ENCODE measurements around the gene FAM13A. TPM values are rescaled to one million over a fixed set of nuclear protein-coding genes. Genes with fewer than 3 reads are reported as not detected.

FAM13A gene
- total and polyA plus RNA-seq, 10 of the 15 experiments (the other 5 are each of a cell fraction or from before 2014, with no cell fraction given): 0.05 to 1.8 (median 0.27) TPM; not detected in 1

DNA sequence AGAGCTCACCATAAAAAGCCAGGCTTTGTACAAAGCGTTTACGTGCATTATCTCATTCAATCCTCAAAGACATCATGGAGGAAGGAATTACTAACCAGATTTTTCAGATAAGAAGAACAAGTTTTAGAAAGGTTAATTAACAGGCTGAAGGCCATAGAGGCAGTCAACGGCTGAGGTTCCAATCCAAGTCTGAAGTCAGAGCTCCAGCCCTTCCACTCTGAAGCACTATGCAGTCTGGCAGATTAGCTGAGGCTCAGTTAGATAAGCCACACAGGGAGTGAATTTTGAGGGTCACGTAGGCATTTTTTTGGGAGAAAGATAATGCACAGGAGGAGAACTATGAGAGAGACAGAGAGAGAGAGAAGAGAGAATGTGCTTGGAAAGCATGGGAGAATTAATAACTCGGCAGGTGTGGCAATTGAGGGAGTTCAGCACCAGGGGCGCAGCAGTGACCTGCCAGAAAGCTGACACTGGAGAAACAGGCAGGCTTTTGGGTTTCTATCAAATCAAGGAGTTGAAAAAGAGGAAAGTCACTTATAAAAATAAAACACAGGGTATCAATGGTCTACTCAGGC is 242.9 kb downstream of the FAM13A start:
- Histone ChIP-seq H3K27me3 (replicated peaks in 1 of 2; ENCODE audit: control insufficient read depth in 2 of 2, insufficient read depth in 2 of 2, low read length in 1 of 2) (no peaks in the 10 kb centered on the region; a peak in 1 of 4 replicates), H3K79me2 (ENCODE audit: control insufficient read depth, insufficient read depth, low read length) (no peaks in the 10 kb centered on the region), H3K36me3 (ENCODE audit: control insufficient read depth in 2 of 2, insufficient read depth in 2 of 2, low read length in 1 of 2) (no peaks in the 10 kb centered on the region), H3K4me2 (ENCODE audit: control insufficient read depth, insufficient read depth) (no peak overlapping the region), H3K4me3 (no peak overlapping the region), H3K4me1 (ENCODE audit: control insufficient read depth, insufficient read depth, low read length) (no peaks in the 10 kb centered on the region), H3K9me3 (replicated peaks; ENCODE audit: control insufficient read depth, insufficient read depth, low read length) (no peaks in the 10 kb centered on the region), H4K20me1 (ENCODE audit: control insufficient read depth, insufficient read depth) (no peaks in the 10 kb centered on the region), H3K9ac (ENCODE audit: control insufficient read depth, insufficient read depth, low read length) (no peak overlapping the region), H3K27ac (ENCODE audit: control insufficient read depth, insufficient read depth) (no peak overlapping the region), H2AFZ (ENCODE audit: control insufficient read depth, low read depth, low read length) (no peak overlapping the region)
- SMC1A ChIA-PET (ENCODE audit: uncharacterized antibody, unreplicated experiment): interaction anchor here (0.5 to 11.4 kb wide), 6 partner anchors 9 to 523 kb away, joined by 3 to 401 read pairs (median 4); no protein-coding TSS in a partner anchor
- no peak for DNase-seq (ENCODE audit: low read depth, low spot score)
- FAIRE-seq: no peak
- TF ChIP-seq ATF7 (IDR thresholded peaks at IDR 0.05; ENCODE audit: low read depth): no peak
- TF ChIP-seq, protein P1, sequence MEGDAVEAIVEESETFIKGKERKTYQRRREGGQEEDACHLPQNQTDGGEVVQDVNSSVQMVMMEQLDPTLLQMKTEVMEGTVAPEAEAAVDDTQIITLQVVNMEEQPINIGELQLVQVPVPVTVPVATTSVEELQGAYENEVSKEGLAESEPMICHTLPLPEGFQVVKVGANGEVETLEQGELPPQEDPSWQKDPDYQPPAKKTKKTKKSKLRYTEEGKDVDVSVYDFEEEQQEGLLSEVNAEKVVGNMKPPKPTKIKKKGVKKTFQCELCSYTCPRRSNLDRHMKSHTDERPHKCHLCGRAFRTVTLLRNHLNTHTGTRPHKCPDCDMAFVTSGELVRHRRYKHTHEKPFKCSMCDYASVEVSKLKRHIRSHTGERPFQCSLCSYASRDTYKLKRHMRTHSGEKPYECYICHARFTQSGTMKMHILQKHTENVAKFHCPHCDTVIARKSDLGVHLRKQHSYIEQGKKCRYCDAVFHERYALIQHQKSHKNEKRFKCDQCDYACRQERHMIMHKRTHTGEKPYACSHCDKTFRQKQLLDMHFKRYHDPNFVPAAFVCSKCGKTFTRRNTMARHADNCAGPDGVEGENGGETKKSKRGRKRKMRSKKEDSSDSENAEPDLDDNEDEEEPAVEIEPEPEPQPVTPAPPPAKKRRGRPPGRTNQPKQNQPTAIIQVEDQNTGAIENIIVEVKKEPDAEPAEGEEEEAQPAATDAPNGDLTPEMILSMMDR (IDR thresholded peaks at IDR 0.05 in 2 of 3, conservative IDR thresholded peaks at IDR 0.05 in 1 of 3; ENCODE audit: control insufficient read depth in 2 of 3, extremely low read depth in 1 of 3, insufficient read depth in 1 of 3, low read depth in 3 of 3, low read length in 3 of 3): 0 out of 6 replicates have a peak, but pooled peaks of 1 of the 3 experiments have one; percentile 5
- in situ Hi-C loops (cut with MboI): no loop called here
- ATAC-seq: 0 out of 3 replicates have a peak, but pooled peaks have one; percentile 34
- POLR2A ChIA-PET: no interaction called here
- no TSS peak for BruUV-seq (replicated peaks)
- CTCF ChIA-PET: interaction anchor here (0.8 to 11.7 kb wide), 2 partner anchors 208 to 240 kb away, joined by 3 to 433 read pairs; no protein-coding TSS in a partner anchor
- WGBS (ENCODE audit: insufficient coverage, insufficient replicate concordance, low lambda C conversion rate, missing lambda C conversion rate): 46% methylated on average over 6 of the region's 6 CpGs
- RAD21 ChIA-PET (ENCODE audit: unreplicated experiment): interaction anchor here (1.7 kb wide), 1 partner anchor 275 kb away, joined by 4 read pairs; no protein-coding TSS in a partner anchor
- intact Hi-C loops (cut with micrococcal nuclease; ENCODE audit: unreplicated experiment): loop anchor here (10.0 kb wide), 1 partner anchor 621 kb away; no protein-coding TSS in a partner anchor

DNA sequence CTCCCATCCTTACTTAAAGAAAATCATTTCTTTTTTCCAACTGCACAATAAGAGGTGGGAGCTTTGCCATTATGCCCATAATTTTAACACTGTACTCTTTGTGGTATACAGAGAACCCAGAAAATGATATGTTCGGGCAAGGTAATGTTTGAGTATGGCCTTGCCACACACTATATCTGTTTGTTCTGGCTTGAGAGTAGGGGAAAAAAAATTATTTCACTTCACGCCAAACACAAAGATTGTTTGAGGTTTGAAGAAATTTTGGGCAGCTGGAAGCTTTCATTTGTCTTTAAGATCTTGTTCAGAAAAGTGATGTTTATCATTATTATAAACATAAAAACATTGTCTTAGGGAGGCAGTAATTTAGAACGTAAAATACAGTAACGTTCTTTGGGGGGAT is 244.0 kb downstream of the FAM13A start:
- H3K27ac ChIP-seq (ENCODE audit: control insufficient read depth, insufficient read depth): no peak overlapping the region
- POLR2A ChIA-PET: no interaction called here
- CTCF ChIA-PET: interaction anchor here (0.7 to 11.7 kb wide), 4 partner anchors 8 to 313 kb away, joined by 3 to 433 read pairs (median 8); no protein-coding TSS in a partner anchor
- H3K4me1 ChIP-seq (ENCODE audit: control insufficient read depth, insufficient read depth, low read length): no peaks in the 10 kb centered on the region
- TF ChIP-seq MEF2A (IDR thresholded peaks at IDR 0.05; ENCODE audit: insufficient read depth, low read depth, low read length) (no peak), SUZ12 (IDR thresholded peaks at IDR 0.05; ENCODE audit: unreplicated experiment) (no peak), RAD51 (IDR thresholded peaks at IDR 0.05) (no peak), PML (IDR thresholded peaks at IDR 0.05; ENCODE audit: low read length) (no peak), EZH2 (IDR thresholded peaks at IDR 0.05; ENCODE audit: borderline replicate concordance, control insufficient read depth, low read depth, low read length) (no peak), CREM (IDR thresholded peaks at IDR 0.05; ENCODE audit: low read depth) (no peak), MEF2B (IDR thresholded peaks at IDR 0.05; ENCODE audit: partially characterized antibody, poor library complexity, severe bottlenecking) (no peak), SPI1 (IDR thresholded peaks at IDR 0.05; ENCODE audit: borderline replicate concordance, insufficient read depth, low read depth, low read length) (no peak), PAX8 (IDR thresholded peaks at IDR 0.05) (no peak), SMARCA5 (IDR thresholded peaks at IDR 0.05) (no peak)
- TF ChIP-seq, protein P2, sequence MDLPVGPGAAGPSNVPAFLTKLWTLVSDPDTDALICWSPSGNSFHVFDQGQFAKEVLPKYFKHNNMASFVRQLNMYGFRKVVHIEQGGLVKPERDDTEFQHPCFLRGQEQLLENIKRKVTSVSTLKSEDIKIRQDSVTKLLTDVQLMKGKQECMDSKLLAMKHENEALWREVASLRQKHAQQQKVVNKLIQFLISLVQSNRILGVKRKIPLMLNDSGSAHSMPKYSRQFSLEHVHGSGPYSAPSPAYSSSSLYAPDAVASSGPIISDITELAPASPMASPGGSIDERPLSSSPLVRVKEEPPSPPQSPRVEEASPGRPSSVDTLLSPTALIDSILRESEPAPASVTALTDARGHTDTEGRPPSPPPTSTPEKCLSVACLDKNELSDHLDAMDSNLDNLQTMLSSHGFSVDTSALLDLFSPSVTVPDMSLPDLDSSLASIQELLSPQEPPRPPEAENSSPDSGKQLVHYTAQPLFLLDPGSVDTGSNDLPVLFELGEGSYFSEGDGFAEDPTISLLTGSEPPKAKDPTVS (IDR thresholded peaks at IDR 0.05; ENCODE audit: low read depth, low read length): no peak
- FAIRE-seq: no peak
- no peaks in the 10 kb centered on the region; a peak in 1 of 4 replicates for H3K27me3 ChIP-seq (replicated peaks in 1 of 2; ENCODE audit: control insufficient read depth in 2 of 2, insufficient read depth in 2 of 2, low read length in 1 of 2)
- H3K36me3 ChIP-seq (ENCODE audit: control insufficient read depth in 2 of 2, insufficient read depth in 2 of 2, low read length in 1 of 2): no peaks in the 10 kb centered on the region
- H4K20me1 ChIP-seq (ENCODE audit: control insufficient read depth, insufficient read depth): no peaks in the 10 kb centered on the region
- no peak overlapping the region for H2AFZ ChIP-seq (ENCODE audit: control insufficient read depth, low read depth, low read length)
- in situ Hi-C loops (cut with MboI): no loop called here
- no peaks in the 10 kb centered on the region for H3K9me3 ChIP-seq (replicated peaks; ENCODE audit: control insufficient read depth, insufficient read depth, low read length)
- intact Hi-C loops (cut with micrococcal nuclease; ENCODE audit: unreplicated experiment): loop anchor here (10.0 kb wide), 1 partner anchor 622 kb away; no protein-coding TSS in a partner anchor
- no peak overlapping the region for H3K4me2 ChIP-seq (ENCODE audit: control insufficient read depth, insufficient read depth)
- WGBS (ENCODE audit: insufficient coverage, insufficient replicate concordance, low lambda C conversion rate, missing lambda C conversion rate): 34% methylated on average over 4 of the region's 4 CpGs
- SMC1A ChIA-PET (ENCODE audit: uncharacterized antibody, unreplicated experiment): interaction anchor here (0.6 to 11.4 kb wide), 6 partner anchors 8 to 1376 kb away, joined by 3 to 401 read pairs (median 4); no protein-coding TSS in a partner anchor
- no peak for DNase-seq (ENCODE audit: low read depth, low spot score)
- no TSS peak for BruUV-seq (replicated peaks)
- no peak for ATAC-seq
- H3K4me3 ChIP-seq: no peak overlapping the region
- RAD21 ChIA-PET (ENCODE audit: unreplicated experiment): interaction anchor here (1.2 kb wide), 1 partner anchor 209 kb away, joined by 4 read pairs; no protein-coding TSS in a partner anchor
- no peak overlapping the region for H3K9ac ChIP-seq (ENCODE audit: control insufficient read depth, insufficient read depth, low read length)
- no peaks in the 10 kb centered on the region for H3K79me2 ChIP-seq (ENCODE audit: control insufficient read depth, insufficient read depth, low read length)

Data from GM12878 (cell line).